Hepatocyte (in vitro differentiated cells): ENCODE measurements around the gene HLA-DMA. TPM values are rescaled to one million over a fixed set of nuclear protein-coding genes. Genes with fewer than 3 reads are reported as not detected.

Experiments used
- DNase-seq: peaks from one replicate; pipeline ENCODE4 v3.0.0-alpha.2; 2016; ENCODE audit warnings: low spot score
- H2AFZ ChIP-seq: fragments of 200-600 bp; sonication (generic); 2 replicates; pipeline ENCODE4 v1.6.0; 2016; ENCODE audit warnings: antibody characterized with exemption, mild to moderate bottlenecking
- H3K27ac ChIP-seq: fragments of 200-600 bp; sonication (generic); 2 replicates; pipeline ENCODE4 v1.5.1; 2016; ENCODE audit warnings: mild to moderate bottlenecking
- H3K27me3 ChIP-seq: fragments of 200-600 bp; sonication (generic); 2 replicates; pipeline ENCODE4 v1.6.1; 2016
- H3K36me3 ChIP-seq: fragments of 200-600 bp; sonication (generic); replicated peaks from 2 replicates; pipeline ENCODE4 v1.5.1; 2016; ENCODE audit warnings: low read depth; ENCODE audit not compliant: insufficient read depth
- H3K4me1 ChIP-seq: fragments of 200-600 bp; sonication (generic); 2 replicates; pipeline ENCODE4 v1.5.1; 2016; ENCODE audit warnings: mild to moderate bottlenecking, moderate library complexity; ENCODE audit not compliant: insufficient read depth
- H3K4me2 ChIP-seq: fragments of 200-600 bp; sonication (generic); 2 replicates; pipeline ENCODE4 v1.6.0; 2016
- H3K4me3 ChIP-seq: fragments of 200-600 bp; sonication (generic); 2 replicates; pipeline ENCODE4 v1.5.1; 2016; ENCODE audit warnings: mild to moderate bottlenecking
- H3K79me2 ChIP-seq: fragments of 200-600 bp; sonication (generic); 2 replicates; pipeline ENCODE4 v1.6.0; 2017; ENCODE audit warnings: mild to moderate bottlenecking
- H3K9me2 ChIP-seq: fragments of 200-600 bp; sonication (generic); replicated peaks from 2 replicates; pipeline ENCODE4 v1.6.0; 2017; ENCODE audit warnings: mild to moderate bottlenecking; ENCODE audit not compliant: insufficient read depth
- H3K9me3 ChIP-seq: fragments of 200-600 bp; sonication (generic); 2 replicates; pipeline ENCODE4 v1.5.1; 2016; ENCODE audit warnings: low read depth, mild to moderate bottlenecking
- H4K20me1 ChIP-seq: fragments of 200-600 bp; sonication (generic); 2 replicates; pipeline ENCODE4 v1.6.0; 2016; ENCODE audit warnings: mild to moderate bottlenecking; ENCODE audit not compliant: insufficient read depth, poor library complexity, severe bottlenecking
- CTCF ChIP-seq: fragments of 200-600 bp; sonication (generic); IDR thresholded peaks from 2 replicates; pipeline ENCODE4 v1.5.1; 2016; ENCODE audit warnings: antibody characterized with exemption, mild to moderate bottlenecking; ENCODE audit not compliant: poor library complexity
- EZH2 ChIP-seq: fragments of 200-600 bp; sonication (generic); IDR thresholded peaks from 2 replicates; pipeline ENCODE4 v1.6.1; 2016; ENCODE audit warnings: antibody characterized with exemption, mild to moderate bottlenecking, borderline replicate concordance
- EZH2phosphoT487 ChIP-seq: fragments of 200-600 bp; sonication (generic); IDR thresholded peaks from one replicate; pipeline ENCODE4 v1.6.1; 2018; ENCODE audit warnings: antibody characterized with exemption, mild to moderate bottlenecking, low read depth, moderate library complexity; ENCODE audit not compliant: unreplicated experiment, severe bottlenecking
- WGBS: methylation state at CpG from one replicate; pipeline ENCODE4 v1.1.6; 2016; ENCODE audit warnings: low lambda C conversion rate; ENCODE audit errors: missing lambda C conversion rate; 5-methylcytosine and 5-hydroxymethylcytosine counted together
- polyA plus RNA-seq: library from polyadenylated mRNA; unstranded; fragments of >200 nt; fragmentation: Nextera tagmentation; extraction: Ambion mirVana; gene quantifications from 2 replicates; pipeline ENCODE4 v1.2.1, GENCODE V29; 2016
- total RNA-seq: library from RNA; depleted of rRNA; stranded (reverse); fragments of >200 nt; gene quantifications from 2 replicates; pipeline ENCODE4 v1.2.3, GENCODE V29; 2014

HLA-DMA gene
- total and polyA plus RNA-seq, 2 experiments from 2014 or later: 4.7 to 9.5 TPM

GRCh38 chr6:32931211-32931610 is 21.7 kb downstream of the HLA-DMA start:
- no peak overlapping the region for H3K4me2 ChIP-seq
- H4K20me1 ChIP-seq: no peaks in the 10 kb centered on the region
- peaks cover 8% of the 10 kb centered on the region for H3K27me3 ChIP-seq
- no peaks in the 10 kb centered on the region for H3K79me2 ChIP-seq
- no peaks in the 10 kb centered on the region for H3K9me2 ChIP-seq
- H3K4me3 ChIP-seq: no peak overlapping the region
- no peak overlapping the region for H3K27ac ChIP-seq
- no peak for DNase-seq
- no peak overlapping the region for H2AFZ ChIP-seq
- no peak for TF ChIP-seq CTCF
- no peak for TF ChIP-seq EZH2phosphoT487
- TF ChIP-seq EZH2: no peak
- H3K4me1 ChIP-seq: no peaks in the 10 kb centered on the region
- 0% methylated on average over 1 of the region's 1 CpG for WGBS
- H3K36me3 ChIP-seq: no peaks in the 10 kb centered on the region
- H3K9me3 ChIP-seq: no peaks in the 10 kb centered on the region

DNA sequence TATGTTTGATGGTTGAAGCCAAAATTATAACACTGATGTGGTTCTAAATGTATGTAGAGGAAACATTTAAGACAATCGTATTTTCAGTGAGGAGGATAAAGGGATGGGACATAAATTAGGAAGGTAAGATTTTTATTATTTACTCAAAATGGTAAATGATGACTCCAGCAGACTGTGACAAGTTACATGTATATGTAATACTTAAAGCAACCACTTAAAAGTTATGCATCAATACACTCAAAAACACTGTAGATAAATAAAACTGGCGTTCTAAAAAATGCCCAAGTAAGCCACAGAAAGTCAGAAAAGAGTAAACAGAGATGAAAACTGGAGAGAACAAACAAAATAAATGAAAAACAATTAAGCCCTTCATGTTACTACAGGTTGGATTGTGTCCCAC is 30.8 kb downstream of the HLA-DMA start:
- no peaks in the 10 kb centered on the region for H3K79me2 ChIP-seq
- TF ChIP-seq EZH2 (no peak), CTCF (no peak), EZH2phosphoT487 (no peak)
- no peak overlapping the region for H2AFZ ChIP-seq
- 87% methylated on average over 2 of the region's 2 CpGs for WGBS
- H4K20me1 ChIP-seq: no peaks in the 10 kb centered on the region
- no peaks in the 10 kb centered on the region for H3K9me3 ChIP-seq
- H3K36me3 ChIP-seq: no peaks in the 10 kb centered on the region
- DNase-seq: no peak
- no peak overlapping the region for H3K4me2 ChIP-seq
- peaks cover 10% of the 10 kb centered on the region for H3K4me1 ChIP-seq
- no peaks in the 10 kb centered on the region for H3K27me3 ChIP-seq
- no peak overlapping the region for H3K4me3 ChIP-seq
- no peaks in the 10 kb centered on the region for H3K9me2 ChIP-seq
- no peak overlapping the region for H3K27ac ChIP-seq

GRCh38 chr6:32920715-32921114 is 32.2 kb downstream of the HLA-DMA start:
- Histone ChIP-seq H3K36me3 (no peaks in the 10 kb centered on the region), H4K20me1 (no peaks in the 10 kb centered on the region), H3K4me2 (peak overlapping the region; percentile 33), H3K9me3 (no peaks in the 10 kb centered on the region), H3K27ac (no peak overlapping the region), H3K4me3 (no peak overlapping the region), H3K9me2 (no peaks in the 10 kb centered on the region), H3K4me1 (peaks cover 10% of the 10 kb centered on the region), H3K27me3 (peaks cover 6% of the 10 kb centered on the region), H3K79me2 (no peaks in the 10 kb centered on the region), H2AFZ (no peak overlapping the region)
- TF ChIP-seq EZH2 (no peak), CTCF (no peak), EZH2phosphoT487 (no peak)
- no peak for DNase-seq
- WGBS: 34% methylated on average over 2 of the region's 2 CpGs

GRCh38 chr6:32912951-32913350 is 39.9 kb downstream of the HLA-DMA start:
- no peaks in the 10 kb centered on the region for H3K9me2 ChIP-seq
- H3K27me3 ChIP-seq: peaks cover 12% of the 10 kb centered on the region
- no peaks in the 10 kb centered on the region for H3K79me2 ChIP-seq
- no peak overlapping the region for H2AFZ ChIP-seq
- no peak overlapping the region for H3K4me2 ChIP-seq
- no peaks in the 10 kb centered on the region for H4K20me1 ChIP-seq
- no peak for TF ChIP-seq CTCF
- TF ChIP-seq EZH2phosphoT487: no peak
- TF ChIP-seq EZH2: no peak
- H3K4me1 ChIP-seq: no peaks in the 10 kb centered on the region
- no peaks in the 10 kb centered on the region for H3K9me3 ChIP-seq
- 78% methylated on average over 1 of the region's 1 CpG for WGBS
- H3K36me3 ChIP-seq: no peaks in the 10 kb centered on the region
- no peak overlapping the region for H3K27ac ChIP-seq
- no peak overlapping the region for H3K4me3 ChIP-seq
- no peak for DNase-seq
